Cardiac muscle cell (in vitro differentiated cells and primary cell): ENCODE measurements around the gene GRAMD2A. TPM values are rescaled to one million over a fixed set of nuclear protein-coding genes. Genes with fewer than 3 reads are reported as not detected.

ENCODE experiments used
- DNase-seq, 2 donors: peaks; one replicate each; pipeline versions ENCODE4 v3.0.0 to v3.0.0-alpha.2; 2010 to 2017; ENCODE audit warnings: low read depth in 1 of 2, low spot score in 1 of 2
- H3K27ac ChIP-seq: fragments of 200-600 bp; sonication (generic); 2 replicates; pipeline ENCODE4 v1.5.1; 2016
- H3K27me3 ChIP-seq: fragments of 200-600 bp; sonication (generic); 2 replicates; pipeline ENCODE4 v1.6.0; 2016; ENCODE audit warnings: control low read depth
- H3K36me3 ChIP-seq: fragments of 200-600 bp; sonication (generic); 2 replicates; pipeline ENCODE4 v1.5.1; 2016; ENCODE audit warnings: control low read depth
- H3K4me1 ChIP-seq: fragments of 200-600 bp; sonication (generic); 2 replicates; pipeline ENCODE4 v1.8.1; 2017; ENCODE audit warnings: low read depth, mild to moderate bottlenecking, mixed run types
- H3K4me3 ChIP-seq: fragments of 200-600 bp; sonication (generic); 2 replicates; pipeline ENCODE4 v1.5.1; 2016; ENCODE audit warnings: mild to moderate bottlenecking
- H3K9me3 ChIP-seq: fragments of 200-600 bp; sonication (generic); 2 replicates; pipeline ENCODE4 v1.5.1; 2017; ENCODE audit warnings: low read depth, mild to moderate bottlenecking, control low read depth
- polyA plus RNA-seq: library from polyadenylated mRNA; unstranded; fragments of >200 nt; fragmentation: Nextera tagmentation; extraction: Ambion mirVana; gene quantifications from 2 replicates; pipeline ENCODE4 v1.2.1, GENCODE V29; 2016
- total RNA-seq: library from RNA; depleted of rRNA; stranded (reverse); fragments of >200 nt; gene quantifications from 2 replicates; pipeline ENCODE4 v1.2.3, GENCODE V29; 2016
- TF ChIP-seq, protein P1 (sequence below): IDR thresholded peaks from 2 replicates; pipeline ENCODE4 v1.5.1; 2012; ENCODE audit warnings: low read depth, mild to moderate bottlenecking, low read length

GRAMD2A gene
- total and polyA plus RNA-seq, 2 experiments from 2014 or later = 0.24 TPM; not detected in 1

DNA sequence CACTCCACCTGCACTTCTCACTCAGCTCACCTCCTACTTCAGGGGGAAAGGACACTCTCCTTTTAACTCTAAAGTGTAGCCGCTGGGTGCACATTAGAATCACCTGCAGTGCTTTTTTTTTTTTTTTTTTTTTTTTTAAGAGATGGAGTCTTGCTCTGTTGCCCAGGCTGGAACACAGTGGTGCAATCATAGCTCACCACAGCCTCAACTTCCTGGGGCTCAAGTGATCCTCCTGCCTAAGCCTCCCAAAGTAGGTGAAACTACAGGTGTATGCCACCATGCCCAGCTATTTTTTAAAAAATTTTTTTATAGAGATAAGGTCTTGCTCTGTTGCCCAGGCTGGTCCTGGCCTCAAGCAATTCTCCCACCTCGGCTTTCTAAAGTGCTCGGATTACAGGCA, 20.8 kb downstream of the GRAMD2A start:
- H3K27ac ChIP-seq = no peak overlapping the region
- H3K4me3 ChIP-seq = no peak overlapping the region
- no peaks in the 10 kb centered on the region for H3K27me3 ChIP-seq
- no peaks in the 10 kb centered on the region for H3K4me1 ChIP-seq
- no peaks in the 10 kb centered on the region for H3K36me3 ChIP-seq
- DNase-seq = no peak
- H3K9me3 ChIP-seq = no peaks in the 10 kb centered on the region
- TF ChIP-seq, protein P1, sequence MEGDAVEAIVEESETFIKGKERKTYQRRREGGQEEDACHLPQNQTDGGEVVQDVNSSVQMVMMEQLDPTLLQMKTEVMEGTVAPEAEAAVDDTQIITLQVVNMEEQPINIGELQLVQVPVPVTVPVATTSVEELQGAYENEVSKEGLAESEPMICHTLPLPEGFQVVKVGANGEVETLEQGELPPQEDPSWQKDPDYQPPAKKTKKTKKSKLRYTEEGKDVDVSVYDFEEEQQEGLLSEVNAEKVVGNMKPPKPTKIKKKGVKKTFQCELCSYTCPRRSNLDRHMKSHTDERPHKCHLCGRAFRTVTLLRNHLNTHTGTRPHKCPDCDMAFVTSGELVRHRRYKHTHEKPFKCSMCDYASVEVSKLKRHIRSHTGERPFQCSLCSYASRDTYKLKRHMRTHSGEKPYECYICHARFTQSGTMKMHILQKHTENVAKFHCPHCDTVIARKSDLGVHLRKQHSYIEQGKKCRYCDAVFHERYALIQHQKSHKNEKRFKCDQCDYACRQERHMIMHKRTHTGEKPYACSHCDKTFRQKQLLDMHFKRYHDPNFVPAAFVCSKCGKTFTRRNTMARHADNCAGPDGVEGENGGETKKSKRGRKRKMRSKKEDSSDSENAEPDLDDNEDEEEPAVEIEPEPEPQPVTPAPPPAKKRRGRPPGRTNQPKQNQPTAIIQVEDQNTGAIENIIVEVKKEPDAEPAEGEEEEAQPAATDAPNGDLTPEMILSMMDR = no peak

DNA sequence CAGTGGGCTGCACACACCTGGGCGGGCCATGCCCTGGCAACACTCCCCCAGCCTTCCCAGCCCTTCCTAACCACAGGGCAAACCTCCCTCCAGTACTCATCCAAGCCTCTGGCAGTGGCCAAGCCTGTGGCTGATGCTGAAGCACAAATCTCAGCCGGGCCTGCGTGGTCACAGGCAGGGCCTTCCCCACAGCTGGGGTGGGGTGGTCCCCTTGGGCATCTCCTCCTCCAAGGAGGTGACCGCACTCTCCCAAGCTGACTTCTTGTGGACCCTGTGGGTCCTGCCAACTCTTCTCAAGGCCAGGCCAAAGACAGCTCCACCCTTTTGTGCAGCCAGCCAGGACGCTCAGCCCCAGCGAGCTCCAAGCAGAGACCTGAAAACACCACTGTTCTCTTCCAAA, 21.4 kb downstream of the GRAMD2A start:
- no peak for DNase-seq
- Histone ChIP-seq H3K4me3 (no peak overlapping the region), H3K4me1 (no peaks in the 10 kb centered on the region), H3K27me3 (no peaks in the 10 kb centered on the region), H3K9me3 (no peaks in the 10 kb centered on the region), H3K36me3 (no peaks in the 10 kb centered on the region), H3K27ac (no peak overlapping the region)
- TF ChIP-seq, protein P1 = no peak

DNA sequence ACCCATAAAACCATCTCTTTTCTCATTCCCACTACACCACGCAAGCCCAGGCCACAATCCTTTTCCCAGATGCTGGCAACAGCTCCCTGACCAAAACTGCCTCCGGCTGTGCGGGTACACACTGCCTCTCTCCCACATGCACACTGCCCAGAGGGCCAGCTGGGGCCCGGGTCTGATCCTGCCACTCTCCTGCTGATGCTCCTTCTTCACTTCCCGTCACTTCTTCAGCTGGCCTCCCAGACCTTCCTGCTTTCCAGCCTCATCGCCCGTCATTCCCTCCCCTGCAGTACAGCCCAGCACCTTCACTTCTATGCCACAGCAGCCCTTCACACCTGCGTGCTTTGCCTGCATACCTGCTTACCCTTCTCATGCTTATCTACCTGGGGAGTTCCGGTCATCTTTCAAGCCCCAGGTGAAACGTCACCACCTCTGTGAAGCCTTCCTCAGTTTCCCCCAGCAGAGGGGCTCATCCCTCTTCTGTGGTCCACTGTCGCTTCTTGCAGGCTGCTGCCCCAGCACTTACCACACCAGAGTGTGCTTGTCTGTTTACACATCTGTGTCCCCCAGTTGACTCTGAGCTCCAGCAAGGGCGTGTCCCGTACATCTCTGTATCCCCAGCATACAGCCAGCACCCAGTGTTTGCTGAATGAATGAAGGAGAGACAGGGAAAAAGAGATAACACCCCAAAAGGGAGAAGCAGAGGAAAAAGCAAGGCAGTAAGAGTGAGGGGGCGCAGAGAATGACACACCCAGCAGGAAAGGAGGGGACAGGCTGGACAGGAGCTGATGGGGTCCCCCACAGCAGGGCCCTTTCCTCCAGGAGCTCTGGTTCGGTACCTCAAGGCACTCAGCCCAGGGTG, 22.2 kb downstream of the GRAMD2A start:
- no peaks in the 10 kb centered on the region for H3K4me1 ChIP-seq
- no peak for DNase-seq
- H3K27ac ChIP-seq = no peak overlapping the region
- H3K4me3 ChIP-seq = no peak overlapping the region
- TF ChIP-seq, protein P1 = no peak
- no peaks in the 10 kb centered on the region for H3K27me3 ChIP-seq
- no peaks in the 10 kb centered on the region for H3K9me3 ChIP-seq
- H3K36me3 ChIP-seq = no peaks in the 10 kb centered on the region

DNA sequence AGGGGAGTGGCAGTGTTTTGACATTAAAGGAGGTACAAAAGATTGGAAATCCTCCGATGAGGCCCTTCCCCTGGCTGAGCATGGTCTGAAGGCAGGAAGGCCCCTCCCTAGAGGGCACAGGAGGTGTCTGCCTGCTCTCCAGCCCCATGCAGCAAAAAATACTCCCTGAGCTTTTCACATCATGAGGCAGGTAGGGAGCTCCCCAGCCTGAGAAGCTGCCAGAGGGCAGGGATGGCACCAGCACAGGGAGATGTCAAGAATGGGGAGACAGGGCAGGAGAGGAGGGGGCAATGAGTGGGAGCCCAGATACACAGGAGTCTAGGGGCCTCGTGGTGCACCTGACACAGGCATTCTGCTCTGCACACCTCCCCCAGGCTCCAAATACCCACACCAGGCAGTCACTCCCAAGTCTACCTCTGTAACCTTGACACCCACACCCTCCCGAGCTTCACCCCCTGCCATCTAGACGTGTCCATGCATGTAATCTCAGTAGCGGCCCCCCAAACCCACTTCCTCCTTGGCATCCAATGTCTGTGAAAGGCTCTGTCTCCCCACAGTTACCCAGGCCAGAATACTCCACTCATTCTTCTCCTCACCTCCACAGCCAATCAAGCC, 22.9 kb downstream of the GRAMD2A start:
- Histone ChIP-seq H3K4me1 (no peaks in the 10 kb centered on the region), H3K9me3 (no peaks in the 10 kb centered on the region), H3K4me3 (no peak overlapping the region), H3K36me3 (no peaks in the 10 kb centered on the region), H3K27ac (no peak overlapping the region), H3K27me3 (no peaks in the 10 kb centered on the region)
- no peak for DNase-seq
- TF ChIP-seq, protein P1 = no peak

DNA sequence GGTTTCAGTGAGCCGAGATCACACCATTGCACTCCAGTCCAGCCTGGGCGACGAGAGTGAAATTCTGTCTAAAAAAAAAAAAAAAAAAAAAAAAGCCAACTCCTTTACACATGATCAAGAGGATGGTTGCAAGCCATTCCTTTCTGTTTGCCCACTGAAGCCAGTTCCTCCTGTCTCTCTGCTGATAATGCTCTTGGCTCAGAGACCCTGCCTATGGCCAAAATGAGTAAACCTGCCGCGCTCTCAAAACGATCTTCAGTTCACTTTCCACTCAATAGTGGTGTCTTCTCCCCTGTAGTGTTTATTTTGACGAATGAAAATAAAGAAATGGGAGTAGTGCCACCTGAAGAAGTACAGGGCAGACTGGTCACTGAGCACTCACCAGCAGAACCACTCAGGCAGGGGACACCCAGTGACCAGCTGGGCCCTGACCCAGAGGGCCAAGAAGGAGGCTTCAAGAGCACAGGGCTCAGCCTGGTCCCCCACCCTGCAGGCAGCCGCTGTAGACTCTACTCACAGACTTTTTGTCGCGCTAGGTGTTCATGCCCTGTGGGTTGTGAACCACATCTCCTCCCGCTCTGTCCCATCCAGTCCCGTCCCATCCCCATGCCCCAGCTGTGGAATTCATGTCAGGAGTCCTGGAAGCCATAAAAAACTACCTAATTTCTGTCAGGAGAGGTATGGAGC, 23.6 kb downstream of the GRAMD2A start:
- no peaks in the 10 kb centered on the region for H3K4me1 ChIP-seq
- H3K36me3 ChIP-seq = no peaks in the 10 kb centered on the region

More for the DNA sequence above, 23.6 kb downstream of the GRAMD2A start:
- DNase-seq = no peak
- no peak overlapping the region for H3K4me3 ChIP-seq
- no peaks in the 10 kb centered on the region for H3K27me3 ChIP-seq
- TF ChIP-seq, protein P1 = no peak
- H3K9me3 ChIP-seq = no peaks in the 10 kb centered on the region
- H3K27ac ChIP-seq = no peak overlapping the region
